Activated T-cell treated with anti-CD3 and anti-CD28 coated beads for 1 hour (primary cell): ENCODE data around the gene EYA4.

Experiments
- DNase-seq: peaks from one replicate; pipeline ENCODE4 v3.0.0-alpha.2; 2020; ENCODE audit warnings: low read depth

The EYA4 gene

DNA sequence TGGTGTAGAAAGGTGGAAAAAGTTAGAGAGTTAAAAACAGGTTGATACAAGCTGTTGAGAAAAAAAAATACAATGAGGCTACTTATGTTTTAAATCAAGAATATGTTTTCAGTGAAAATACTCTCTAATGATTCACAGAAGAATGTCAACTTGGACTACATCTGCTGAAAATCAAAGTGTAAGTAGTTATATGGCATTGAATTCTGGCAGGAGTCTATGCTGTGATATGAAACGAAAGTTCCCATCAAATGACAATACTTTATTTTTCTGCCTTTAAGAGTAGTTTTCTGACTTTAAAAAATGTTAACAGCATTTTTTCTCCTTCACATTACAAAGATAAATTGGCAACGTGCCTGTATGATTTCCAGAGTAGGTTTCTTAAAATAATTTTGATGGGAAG, 158.3 kb downstream of the EYA4 start:
- DNase-seq, result no peak

DNA sequence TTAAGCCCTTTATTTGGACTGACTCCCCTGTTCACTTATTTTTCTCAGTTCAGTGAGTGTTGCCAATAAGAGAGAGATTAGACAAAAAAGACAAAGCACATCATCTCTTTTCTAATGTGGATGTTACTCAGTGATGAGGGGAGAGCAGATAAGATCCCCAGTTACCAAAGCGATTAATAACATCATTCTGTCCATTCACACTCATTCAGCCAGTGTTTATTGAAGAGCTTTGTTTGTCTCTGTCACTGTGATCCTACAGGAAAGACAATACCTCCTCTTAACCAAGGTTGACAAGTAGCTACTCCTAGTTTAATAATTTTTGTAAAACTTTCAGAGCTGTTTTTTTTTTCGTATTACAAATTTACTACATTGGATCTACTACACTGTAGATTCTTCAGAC, 163.0 kb downstream of the EYA4 start:
- no peak for DNase-seq

DNA sequence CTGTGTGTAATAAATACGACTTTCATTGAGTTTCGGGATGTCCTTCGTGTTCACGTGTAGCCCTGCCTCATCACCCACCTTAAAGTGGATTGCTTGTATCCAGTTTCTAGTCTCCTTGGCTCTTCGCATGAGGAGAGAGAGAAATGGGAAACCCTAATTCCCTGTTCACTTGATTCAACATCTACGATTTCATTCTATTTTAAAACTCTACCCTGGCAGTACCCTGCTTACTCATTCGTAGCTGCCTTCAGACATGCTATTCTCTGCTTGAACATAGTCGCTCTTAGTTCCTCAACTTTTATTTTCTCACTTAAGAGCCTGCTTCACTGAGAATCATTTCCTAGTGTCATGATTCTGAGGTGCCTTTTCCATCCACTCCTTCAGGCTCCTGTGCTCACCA, 163.6 kb downstream of the EYA4 start:
- DNase-seq, result no peak

GRCh38 chr6:133407320-133408100, 166.4 kb downstream of the EYA4 start:
- no peak for DNase-seq

DNA sequence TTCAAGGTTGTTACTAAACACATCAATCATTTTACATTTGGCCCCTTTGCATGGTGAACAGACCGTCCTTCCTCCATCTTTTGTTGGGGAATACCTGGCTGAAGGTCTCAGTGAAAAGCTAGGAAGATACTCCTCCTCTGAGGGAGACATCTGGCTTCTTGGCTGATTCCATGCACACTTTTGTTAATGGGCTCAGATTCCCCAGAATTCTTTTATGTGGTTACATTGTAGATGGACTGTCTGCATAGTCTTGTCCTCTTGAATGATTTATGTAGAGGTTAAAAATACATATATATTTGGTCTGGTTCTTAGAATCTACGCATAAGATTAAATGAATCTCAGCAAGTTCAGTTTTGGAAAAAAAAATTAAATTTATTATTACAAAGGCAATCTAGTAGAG, 167.0 kb downstream of the EYA4 start:
- DNase-seq, result no peak

DNA sequence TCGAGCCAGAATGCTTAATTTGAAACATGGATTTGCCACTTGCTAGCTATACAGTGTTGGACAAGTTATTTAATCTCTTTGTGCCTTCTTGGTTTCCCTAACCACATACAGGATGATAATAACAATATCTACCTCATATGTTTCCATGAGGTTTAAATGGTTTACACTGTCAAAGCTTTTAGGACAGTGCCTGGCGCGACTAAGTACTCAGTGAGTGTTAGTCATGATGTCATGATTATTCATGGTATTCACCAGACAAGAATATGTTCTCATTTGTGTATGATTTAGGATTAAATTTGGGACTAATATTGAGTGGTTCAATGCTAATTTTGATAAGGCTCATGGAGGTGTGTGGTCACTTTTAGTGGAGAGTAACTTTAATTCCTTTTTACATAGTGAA, 167.4 kb downstream of the EYA4 start:
- DNase-seq, result no peak

DNA sequence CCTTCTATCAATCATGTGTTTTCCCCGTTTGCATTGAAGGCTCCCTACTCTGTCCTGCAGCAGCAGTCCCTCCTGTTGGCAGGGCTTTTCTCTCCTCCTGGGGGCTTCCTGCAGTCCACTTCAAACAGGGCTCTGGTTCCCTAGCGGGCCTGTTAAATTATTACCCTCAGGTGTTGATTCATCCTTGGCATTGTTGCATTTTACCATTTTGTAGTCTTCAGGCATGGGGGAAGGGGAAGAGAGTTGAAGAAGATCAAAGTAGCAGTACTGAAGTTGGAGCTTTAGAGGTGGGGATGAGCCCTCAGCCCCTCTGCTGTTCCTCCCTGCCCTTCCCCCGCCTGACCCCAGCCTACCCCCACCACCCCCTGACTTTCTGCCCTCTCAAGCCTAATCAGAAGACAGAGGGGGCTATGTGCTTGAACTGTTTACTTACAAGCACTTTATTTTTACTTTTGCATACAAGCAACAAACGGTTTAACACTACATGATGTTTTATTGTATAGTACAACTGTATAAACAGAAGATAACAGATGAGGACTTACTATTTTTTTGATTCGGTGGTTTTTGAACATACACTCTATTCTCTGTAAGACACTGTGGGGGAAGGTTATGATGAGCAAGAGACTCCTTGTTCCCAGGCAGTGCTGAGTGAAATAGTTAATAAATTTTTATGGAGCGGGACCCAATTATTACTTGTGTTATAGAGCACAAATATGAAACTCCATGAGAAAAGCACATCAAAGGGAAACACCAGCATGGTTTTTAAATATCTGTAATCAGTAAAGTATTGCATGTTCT, 169.7 kb downstream of the EYA4 start:
- DNase-seq, result no peak

DNA sequence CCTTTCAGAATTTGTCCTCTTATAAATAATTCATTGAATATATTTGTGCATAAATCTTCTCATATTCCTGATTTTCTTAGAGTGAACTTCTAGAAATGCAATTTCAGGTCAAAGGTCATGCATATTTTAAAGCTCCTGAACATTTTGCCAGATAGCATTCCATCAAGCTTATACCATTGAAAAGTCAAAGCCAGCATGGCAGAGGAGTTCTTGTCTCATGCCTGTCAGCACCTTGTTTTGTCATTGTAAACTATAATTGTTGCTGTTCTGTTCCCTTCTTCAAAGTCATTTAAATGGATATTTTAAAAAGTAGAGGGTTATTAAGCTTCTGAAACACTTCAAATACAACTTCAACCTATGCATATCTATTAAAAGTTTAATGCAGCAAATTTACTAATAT, 170.6 kb downstream of the EYA4 start:
- no peak for DNase-seq

DNA sequence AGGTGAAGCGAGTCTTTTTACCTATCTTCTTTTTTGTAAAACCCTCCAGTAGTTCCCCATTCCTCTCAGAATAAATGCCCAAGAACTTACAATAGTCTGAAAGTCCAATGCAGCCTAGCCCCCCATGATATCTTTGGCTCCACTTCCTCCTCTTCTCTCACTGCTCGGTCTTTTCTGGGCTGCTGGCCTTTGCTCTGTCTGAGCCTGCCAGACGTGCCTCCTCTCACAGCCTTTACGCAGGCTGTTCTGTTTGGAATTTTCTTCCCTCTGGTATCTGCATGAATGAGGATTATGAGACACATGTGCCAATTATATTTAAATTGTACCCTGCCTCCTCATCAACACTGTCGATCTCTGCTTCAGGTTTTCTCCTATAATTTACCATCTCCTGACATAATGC, 174.1 kb downstream of the EYA4 start:
- no peak for DNase-seq

GRCh38 chr6:133418108-133418507, 177.0 kb downstream of the EYA4 start:
- no peak for DNase-seq

GRCh38 chr6:133423242-133423641, 182.1 kb downstream of the EYA4 start:
- no peak for DNase-seq

- DNase-seq, result no peak
These were observed 183.2 kb downstream of the EYA4 start for GRCh38 chr6:133424359-133424758.

GRCh38 chr6:133426038-133426437, 184.9 kb downstream of the EYA4 start:
- DNase-seq, result no peak

- no peak for DNase-seq
These were observed 187.1 kb downstream of the EYA4 start for GRCh38 chr6:133428295-133428694.

GRCh38 chr6:133430530-133430929, 189.4 kb downstream of the EYA4 start:
- no peak for DNase-seq

DNA sequence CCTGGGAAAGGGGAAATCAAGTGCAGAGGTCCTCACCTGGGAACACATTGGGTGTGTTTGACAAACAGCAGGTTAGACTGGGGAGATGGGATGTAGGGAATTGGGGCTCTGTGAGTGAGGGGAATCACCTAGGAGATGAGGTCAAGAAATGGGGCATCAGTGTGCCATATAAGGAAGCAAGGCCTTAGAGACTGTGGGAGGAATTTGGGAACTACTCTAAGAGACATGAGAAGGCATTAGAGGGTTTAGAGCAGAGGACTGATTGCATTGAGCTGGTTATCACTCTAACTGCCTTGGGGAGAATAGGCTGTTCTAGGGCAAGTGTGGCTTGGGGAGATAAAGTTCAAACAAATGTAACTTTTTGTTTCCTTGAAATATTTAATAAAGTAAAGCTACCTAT, 189.9 kb downstream of the EYA4 start:
- DNase-seq, result no peak

DNA sequence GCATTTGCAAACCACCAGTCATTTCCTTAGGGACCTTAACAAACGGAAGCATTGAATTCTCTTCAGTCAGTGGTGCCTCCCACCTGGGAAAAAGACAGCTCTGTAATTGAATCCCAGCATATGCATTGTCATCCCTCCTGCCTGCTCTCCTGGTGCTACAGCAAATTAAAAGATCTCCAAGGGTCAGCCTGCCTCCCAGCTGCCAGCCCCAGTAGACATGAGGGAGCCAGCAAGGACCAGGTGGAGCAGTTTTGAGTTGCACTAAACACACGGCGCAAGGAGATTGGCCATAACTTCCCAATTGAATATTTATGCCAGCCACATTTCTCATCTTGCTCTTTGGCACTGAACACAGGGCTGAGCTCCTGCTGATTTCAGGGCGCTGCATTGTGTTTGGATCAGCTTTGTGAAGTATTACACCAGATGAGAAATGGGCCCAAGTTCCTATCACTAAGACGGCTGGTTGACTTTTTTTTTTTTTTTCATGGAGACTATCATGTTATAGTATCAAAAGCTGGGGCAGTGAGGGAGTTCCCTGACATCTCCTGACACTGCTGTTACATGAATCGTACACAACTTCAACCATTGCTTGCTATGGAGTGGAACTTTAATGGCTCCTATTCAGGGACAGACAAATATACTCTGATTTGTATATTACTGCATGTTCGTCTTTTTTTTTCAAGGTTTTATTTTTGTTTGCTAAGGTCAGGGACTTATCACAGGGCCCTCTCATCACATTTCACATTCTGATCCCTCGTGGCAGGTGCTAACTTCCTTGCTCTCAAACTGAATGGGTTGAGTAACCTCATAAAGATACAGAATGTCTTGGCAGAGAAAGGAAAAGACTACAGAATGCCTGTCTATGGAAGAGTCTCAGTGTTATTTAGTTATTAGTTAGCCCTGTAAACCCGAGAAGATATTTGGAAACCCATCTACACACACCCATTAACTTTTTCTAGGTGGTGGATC, 191.1 kb downstream of the EYA4 start:
- no peak for DNase-seq

DNA sequence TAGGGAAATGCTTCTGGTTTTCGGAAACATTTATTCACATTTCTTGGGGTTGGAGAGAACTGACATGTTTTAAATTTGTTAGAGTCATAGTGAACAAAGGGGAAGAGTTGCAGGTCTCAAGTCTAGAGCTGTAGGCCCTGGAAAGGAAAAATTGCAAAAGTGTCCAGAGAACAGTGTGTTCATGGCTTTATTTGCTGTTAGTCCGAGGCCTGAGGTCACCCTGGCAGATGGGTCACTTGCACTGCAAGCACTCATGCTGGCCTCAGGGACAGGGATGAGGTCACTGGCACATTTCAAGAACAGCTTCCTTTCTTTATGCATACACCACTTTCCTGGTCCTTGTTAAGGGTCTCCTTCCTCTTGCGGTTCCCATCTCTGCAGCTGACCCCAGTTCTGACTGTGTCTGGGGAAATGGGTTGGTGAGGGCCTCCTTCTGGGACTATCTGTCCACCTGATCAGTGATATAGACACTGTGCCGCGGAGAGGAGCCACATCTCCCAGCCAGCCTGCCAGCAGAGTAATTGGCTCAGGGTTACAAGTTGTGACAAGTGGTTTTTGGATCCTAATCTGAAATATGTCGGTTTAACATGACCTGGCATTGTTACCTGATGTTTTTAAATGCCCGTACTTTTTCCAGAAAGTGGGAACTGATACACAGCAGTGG, 194.0 kb downstream of the EYA4 start:
- DNase-seq, result no peak

- no peak for DNase-seq
These were observed 195.5 kb downstream of the EYA4 start for GRCh38 chr6:133436652-133437051.

GRCh38 chr6:133441491-133441890, 200.3 kb downstream of the EYA4 start:
- DNase-seq, result no peak

- no peak for DNase-seq
These were observed 205.6 kb downstream of the EYA4 start for GRCh38 chr6:133446789-133447188.

DNA sequence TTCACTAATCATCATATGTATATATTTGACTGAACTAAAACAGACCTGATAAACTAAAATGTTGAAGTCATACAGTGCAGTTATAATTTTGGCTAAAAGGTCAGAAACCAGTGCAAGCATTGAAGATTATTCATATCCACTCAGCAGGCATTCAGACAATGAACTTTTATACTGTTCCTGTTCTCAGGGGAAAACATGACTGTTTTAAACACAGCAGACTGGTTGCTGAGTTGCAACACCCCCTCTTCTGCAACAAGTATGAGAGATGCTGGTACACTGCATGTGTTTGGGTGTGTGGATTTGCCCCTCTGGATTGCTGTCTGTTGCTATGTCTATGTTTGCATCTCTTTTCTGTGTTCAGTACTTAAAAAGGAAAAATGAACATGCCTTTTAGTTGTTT, 206.8 kb downstream of the EYA4 start:
- DNase-seq, result no peak
